ENCODE data around the gene KCNQ4. TPM values are rescaled to one million over a fixed set of nuclear protein-coding genes. Genes with fewer than 3 reads are reported as not detected.
A peak's percentile ranks its signal among the peaks of the same experiment; 100 is the strongest.

KCNQ4 gene
- total RNA-seq, 1 donor from 2014 or later, result 2.2 TPM

- TF ChIP-seq CTCF (conservative IDR thresholded peaks at IDR 0.05; ENCODE audit: low read depth, low read length), result no peak
- H3K4me3 ChIP-seq (ENCODE audit: low read depth, low read length), result no peak overlapping the region
- no peak for DNase-seq (ENCODE audit: low read depth)
Measured at GRCh38 chr1:40876436-40876761, 92.8 kb downstream of the KCNQ4 start.

GRCh38 chr1:40876891-40877290, 93.3 kb downstream of the KCNQ4 start:
- no peak overlapping the region for H3K4me3 ChIP-seq (ENCODE audit: low read depth, low read length)
- DNase-seq (ENCODE audit: low read depth), result no peak
- no peak for TF ChIP-seq CTCF (conservative IDR thresholded peaks at IDR 0.05; ENCODE audit: low read depth, low read length)

- no peak overlapping the region for H3K4me3 ChIP-seq (ENCODE audit: low read depth, low read length)
- DNase-seq (ENCODE audit: low read depth), result peak; percentile 86
- TF ChIP-seq CTCF (conservative IDR thresholded peaks at IDR 0.05; ENCODE audit: low read depth, low read length), result no peak
Measured at GRCh38 chr1:40877698-40878097, 94.1 kb downstream of the KCNQ4 start.

GRCh38 chr1:40878906-40879305, 95.3 kb downstream of the KCNQ4 start:
- TF ChIP-seq CTCF (conservative IDR thresholded peaks at IDR 0.05; ENCODE audit: low read depth, low read length), result no peak
- H3K4me3 ChIP-seq (ENCODE audit: low read depth, low read length), result no peak overlapping the region
- DNase-seq (ENCODE audit: low read depth), result no peak

GRCh38 chr1:40879482-40880175, 96.0 kb downstream of the KCNQ4 start:
- DNase-seq (ENCODE audit: low read depth), result no peak
- no peak overlapping the region for H3K4me3 ChIP-seq (ENCODE audit: low read depth, low read length)
- TF ChIP-seq CTCF (conservative IDR thresholded peaks at IDR 0.05; ENCODE audit: low read depth, low read length), result no peak

- TF ChIP-seq CTCF (conservative IDR thresholded peaks at IDR 0.05; ENCODE audit: low read depth, low read length), result no peak
- DNase-seq (ENCODE audit: low read depth), result no peak
Measured at GRCh38 chr1:40880813-40881549, 97.4 kb downstream of the KCNQ4 start.

More at GRCh38 chr1:40880813-40881549, 97.4 kb downstream of the KCNQ4 start:
- no peak overlapping the region for H3K4me3 ChIP-seq (ENCODE audit: low read depth, low read length)
